ENCODE results near the gene CA10. TPM values are rescaled to one million over a fixed set of nuclear protein-coding genes. Genes with fewer than 3 reads are reported as not detected.

The CA10 gene
- total RNA-seq, 1 experiment from 2014 or later: not detected

GRCh38 chr17:51833045-51833444 lies 325.5 kb downstream of the CA10 start:
- BruUV-seq (replicated peaks): no TSS peak
- no peak overlapping the region for H3K27ac ChIP-seq (ENCODE audit: low read depth, low read length, poor library complexity, severe bottlenecking)
- POLR2A ChIA-PET (ENCODE audit: low non-redundant PET): no interaction called here
- no peaks in the 10 kb centered on the region for H3K36me3 ChIP-seq (ENCODE audit: insufficient read depth, low read length, poor library complexity, severe bottlenecking)
- H3K4me1 ChIP-seq (ENCODE audit: insufficient read depth, low read length, poor library complexity, severe bottlenecking): no peaks in the 10 kb centered on the region
- intact Hi-C loops (cut with micrococcal nuclease; ENCODE audit: unreplicated experiment): loop anchor here (1.0 kb wide), 1 partner anchor 21 kb away; no protein-coding TSS in a partner anchor
- TF ChIP-seq CTCF (conservative IDR thresholded peaks at IDR 0.05; ENCODE audit: low read depth, low read length) (no peak), EZH2 (IDR thresholded peaks at IDR 0.05; ENCODE audit: borderline replicate concordance, low read depth, low read length, poor library complexity, severe bottlenecking) (no peak)
- CTCF ChIA-PET: no interaction called here
- H3K9me3 ChIP-seq (ENCODE audit: low read depth, low read length, poor library complexity, severe bottlenecking): no peaks in the 10 kb centered on the region
- no peak for DNase-seq (ENCODE audit: low spot score)
- H3K27me3 ChIP-seq (replicated peaks; ENCODE audit: insufficient read depth, low read depth, low read length, poor library complexity): no peaks in the 10 kb centered on the region
- no peak overlapping the region for H3K4me3 ChIP-seq (ENCODE audit: low read depth, low read length, poor library complexity, severe bottlenecking)

- no peak for DNase-seq (ENCODE audit: low spot score)
- intact Hi-C loops (cut with micrococcal nuclease; ENCODE audit: unreplicated experiment): no loop called here
- TF ChIP-seq EZH2 (IDR thresholded peaks at IDR 0.05; ENCODE audit: borderline replicate concordance, low read depth, low read length, poor library complexity, severe bottlenecking): no peak
- TF ChIP-seq CTCF (conservative IDR thresholded peaks at IDR 0.05; ENCODE audit: low read depth, low read length): no peak
- H3K4me1 ChIP-seq (ENCODE audit: insufficient read depth, low read length, poor library complexity, severe bottlenecking): no peaks in the 10 kb centered on the region
- H3K9me3 ChIP-seq (ENCODE audit: low read depth, low read length, poor library complexity, severe bottlenecking): no peaks in the 10 kb centered on the region
- no peak overlapping the region for H3K27ac ChIP-seq (ENCODE audit: low read depth, low read length, poor library complexity, severe bottlenecking)
- no peaks in the 10 kb centered on the region for H3K36me3 ChIP-seq (ENCODE audit: insufficient read depth, low read length, poor library complexity, severe bottlenecking)
- no TSS peak for BruUV-seq (replicated peaks)
- POLR2A ChIA-PET (ENCODE audit: low non-redundant PET): no interaction called here
- H3K27me3 ChIP-seq (replicated peaks; ENCODE audit: insufficient read depth, low read depth, low read length, poor library complexity): no peaks in the 10 kb centered on the region
- CTCF ChIA-PET: no interaction called here
- no peak overlapping the region for H3K4me3 ChIP-seq (ENCODE audit: low read depth, low read length, poor library complexity, severe bottlenecking)
These were observed 327.6 kb downstream of the CA10 start for GRCh38 chr17:51830886-51831285.

GRCh38 chr17:51830451-51830850 lies 328.1 kb downstream of the CA10 start:
- Histone ChIP-seq H3K27me3 (replicated peaks; ENCODE audit: insufficient read depth, low read depth, low read length, poor library complexity) (no peaks in the 10 kb centered on the region), H3K9me3 (ENCODE audit: low read depth, low read length, poor library complexity, severe bottlenecking) (no peaks in the 10 kb centered on the region), H3K27ac (ENCODE audit: low read depth, low read length, poor library complexity, severe bottlenecking) (no peak overlapping the region), H3K36me3 (ENCODE audit: insufficient read depth, low read length, poor library complexity, severe bottlenecking) (no peaks in the 10 kb centered on the region), H3K4me3 (ENCODE audit: low read depth, low read length, poor library complexity, severe bottlenecking) (no peak overlapping the region), H3K4me1 (ENCODE audit: insufficient read depth, low read length, poor library complexity, severe bottlenecking) (no peaks in the 10 kb centered on the region)
- no peak for DNase-seq (ENCODE audit: low spot score)
- ChIA-PET CTCF (no interaction called here), POLR2A (ENCODE audit: low non-redundant PET) (no interaction called here)
- no TSS peak for BruUV-seq (replicated peaks)
- TF ChIP-seq EZH2 (IDR thresholded peaks at IDR 0.05; ENCODE audit: borderline replicate concordance, low read depth, low read length, poor library complexity, severe bottlenecking) (no peak), CTCF (conservative IDR thresholded peaks at IDR 0.05; ENCODE audit: low read depth, low read length) (no peak)
- intact Hi-C loops (cut with micrococcal nuclease; ENCODE audit: unreplicated experiment): no loop called here

Data from A673 (cell line).